Endothelial cell (in vitro differentiated cells): Measurements from ENCODE around the gene AADAC. TPM values are rescaled to one million over a fixed set of nuclear protein-coding genes. Genes with fewer than 3 reads are reported as not detected.

Experiments
- DNase-seq: peaks from one replicate; pipeline ENCODE4 v3.0.0; 2021; ENCODE audit warnings: low spot score
- H3K27ac Mint-ChIP-seq: one replicate; pipeline ENCODE4 v1.8.0; 2021; ENCODE audit warnings: mixed read lengths, inconsistent platforms; ENCODE audit not compliant: unreplicated experiment
- H3K27me3 Mint-ChIP-seq: one replicate; pipeline ENCODE4 v1.8.0; 2021; ENCODE audit warnings: mild to moderate bottlenecking, moderate library complexity, mixed read lengths, inconsistent platforms; ENCODE audit not compliant: unreplicated experiment
- H3K36me3 Mint-ChIP-seq: one replicate; pipeline ENCODE4 v1.8.0; 2021; ENCODE audit warnings: mild to moderate bottlenecking, low read depth, mixed read lengths, inconsistent platforms; ENCODE audit not compliant: unreplicated experiment
- H3K4me1 Mint-ChIP-seq: one replicate; pipeline ENCODE4 v1.8.0; 2021; ENCODE audit warnings: mild to moderate bottlenecking, mixed read lengths, inconsistent platforms; ENCODE audit not compliant: unreplicated experiment
- H3K4me3 Mint-ChIP-seq: one replicate; pipeline ENCODE4 v1.8.0; 2021; ENCODE audit warnings: mild to moderate bottlenecking, mixed read lengths, inconsistent platforms; ENCODE audit not compliant: unreplicated experiment
- H3K9me3 Mint-ChIP-seq: one replicate; pipeline ENCODE4 v1.8.0; 2021; ENCODE audit warnings: mixed read lengths, inconsistent platforms; ENCODE audit not compliant: unreplicated experiment
- total RNA-seq: library from RNA; stranded (reverse); fragmentation: NEBNext Ultra II Directional; extraction: Animal tissue kit (Norgen Biotek cat#: 25700); gene quantifications from one replicate; pipeline ENCODE4 v1.2.1, GENCODE V29; 2021; ENCODE audit not compliant: unreplicated experiment
- TF ChIP-seq, protein P1 (sequence below): fragments of 200-600 bp; sonication (generic); IDR thresholded peaks from one replicate; pipeline ENCODE4 v1.5.0; 2021; ENCODE audit warnings: antibody characterized with exemption; ENCODE audit not compliant: unreplicated experiment

AADAC gene
- total RNA-seq, 1 donor from 2014 or later: not detected

DNA sequence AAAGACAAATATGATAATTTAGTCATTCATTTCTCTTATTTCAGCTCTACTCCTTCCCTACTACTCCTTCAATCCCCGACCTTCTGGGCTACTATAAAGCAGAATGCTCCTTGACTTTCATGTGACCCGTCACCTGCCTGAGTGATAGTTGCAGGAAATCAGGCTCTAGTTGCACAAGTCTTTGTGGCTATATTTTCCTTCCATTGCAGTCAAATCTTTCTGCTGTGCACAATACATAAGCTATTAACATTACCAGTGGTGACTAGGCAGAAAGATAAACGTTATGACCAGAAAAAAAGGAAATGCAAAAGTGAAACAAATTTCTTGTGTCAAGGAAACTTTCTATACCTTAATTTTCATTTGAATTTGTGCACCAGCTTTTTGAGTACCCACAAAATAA, 61.8 kb downstream of the AADAC start:
- no peak for DNase-seq
- Mint-ChIP-seq H3K36me3 (no peaks in the 10 kb centered on the region), H3K9me3 (no peaks in the 10 kb centered on the region), H3K27ac (no peak overlapping the region), H3K27me3 (no peaks in the 10 kb centered on the region), H3K4me1 (peaks cover 15% of the 10 kb centered on the region), H3K4me3 (no peak overlapping the region)
- TF ChIP-seq, protein P1, sequence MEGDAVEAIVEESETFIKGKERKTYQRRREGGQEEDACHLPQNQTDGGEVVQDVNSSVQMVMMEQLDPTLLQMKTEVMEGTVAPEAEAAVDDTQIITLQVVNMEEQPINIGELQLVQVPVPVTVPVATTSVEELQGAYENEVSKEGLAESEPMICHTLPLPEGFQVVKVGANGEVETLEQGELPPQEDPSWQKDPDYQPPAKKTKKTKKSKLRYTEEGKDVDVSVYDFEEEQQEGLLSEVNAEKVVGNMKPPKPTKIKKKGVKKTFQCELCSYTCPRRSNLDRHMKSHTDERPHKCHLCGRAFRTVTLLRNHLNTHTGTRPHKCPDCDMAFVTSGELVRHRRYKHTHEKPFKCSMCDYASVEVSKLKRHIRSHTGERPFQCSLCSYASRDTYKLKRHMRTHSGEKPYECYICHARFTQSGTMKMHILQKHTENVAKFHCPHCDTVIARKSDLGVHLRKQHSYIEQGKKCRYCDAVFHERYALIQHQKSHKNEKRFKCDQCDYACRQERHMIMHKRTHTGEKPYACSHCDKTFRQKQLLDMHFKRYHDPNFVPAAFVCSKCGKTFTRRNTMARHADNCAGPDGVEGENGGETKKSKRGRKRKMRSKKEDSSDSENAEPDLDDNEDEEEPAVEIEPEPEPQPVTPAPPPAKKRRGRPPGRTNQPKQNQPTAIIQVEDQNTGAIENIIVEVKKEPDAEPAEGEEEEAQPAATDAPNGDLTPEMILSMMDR: no peak

DNA sequence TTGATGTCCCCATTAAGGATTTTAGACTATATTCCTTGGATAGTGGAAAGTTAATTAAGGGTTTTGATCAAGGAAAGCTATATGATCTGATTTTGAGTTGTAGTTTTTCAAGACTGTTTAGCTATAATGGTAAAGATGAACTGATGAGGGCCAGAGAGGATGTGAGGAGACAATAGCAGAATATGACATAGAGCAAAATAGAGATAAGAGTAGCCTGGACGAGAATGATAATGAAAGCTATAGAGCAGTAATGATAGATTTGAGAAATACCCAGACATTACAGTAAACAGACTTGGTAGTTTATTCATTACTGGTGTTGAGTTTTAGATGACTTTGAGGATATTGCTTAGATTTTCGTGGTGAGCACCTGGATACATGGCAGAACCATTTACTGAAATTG, 63.4 kb downstream of the AADAC start:
- Mint-ChIP-seq H3K9me3 (no peaks in the 10 kb centered on the region), H3K4me3 (no peak overlapping the region), H3K4me1 (peaks cover 8% of the 10 kb centered on the region), H3K27me3 (no peaks in the 10 kb centered on the region), H3K27ac (no peak overlapping the region), H3K36me3 (no peaks in the 10 kb centered on the region)
- DNase-seq: no peak
- TF ChIP-seq, protein P1: no peak

Other genes with a start within 250 kb of the AADAC start
- gene AADACL2, start 80.2 kb upstream of the AADAC start, total RNA-seq: not detected
- gene SUCNR1, start 59.5 kb downstream of the AADAC start, total RNA-seq: 0.05 TPM